ENCODE results near the gene POLR1G. TPM values are rescaled to one million over a fixed set of nuclear protein-coding genes. Genes with fewer than 3 reads are reported as not detected.
A peak's percentile ranks its signal among the peaks of the same experiment; 100 is the strongest.

The POLR1G gene
- total RNA-seq, 2 donors from 2014 or later = 13.2 to 16.0 TPM

DNA sequence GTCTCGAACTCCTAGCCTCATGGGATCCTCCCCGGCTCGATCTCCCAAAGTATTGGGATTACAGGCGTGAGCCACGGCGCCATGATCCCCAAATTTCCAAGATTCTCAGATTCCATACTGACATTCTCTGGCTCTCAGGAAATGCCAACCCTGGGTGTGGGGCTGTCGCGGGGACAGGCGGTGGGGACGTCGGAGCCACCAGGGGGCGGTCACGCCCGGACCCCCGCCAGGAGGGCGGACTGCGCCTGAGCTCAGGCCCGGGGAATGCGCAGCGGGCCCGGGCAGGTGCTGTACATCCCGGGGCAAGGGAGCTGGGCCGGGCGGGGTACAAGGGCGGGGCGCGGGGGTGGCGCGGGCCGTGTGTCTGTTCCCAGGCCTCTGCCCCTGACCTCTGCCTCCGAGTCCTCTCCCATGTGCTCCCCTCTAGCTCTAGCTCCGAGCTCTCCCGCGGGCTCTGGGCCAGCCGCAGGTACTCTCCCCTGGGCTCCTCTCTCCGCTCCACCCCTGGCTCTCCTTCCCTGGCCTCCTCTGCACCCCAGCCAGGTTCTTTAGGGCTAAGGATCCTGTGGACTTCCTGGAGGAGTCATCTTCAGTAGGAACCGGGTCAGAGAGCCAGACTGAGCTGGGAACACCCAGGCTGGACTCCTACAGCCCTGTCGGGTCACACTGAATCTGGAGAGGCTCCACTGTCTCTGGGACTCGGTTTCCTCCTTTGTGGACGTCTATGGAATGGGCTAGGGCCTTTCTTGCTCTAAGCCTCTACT lies 4.0 kb upstream of the POLR1G start:
- H3K36me3 Mint-ChIP-seq (ENCODE audit: low read depth) = peaks cover 3% of the 10 kb centered on the region
- WGBS, 2 experiments (ENCODE audit: insufficient coverage in 1 of 2, insufficient read length in 1 of 2) = 31 to 35% methylated on average over 22 to 40 of the region's 40 CpGs

DNA sequence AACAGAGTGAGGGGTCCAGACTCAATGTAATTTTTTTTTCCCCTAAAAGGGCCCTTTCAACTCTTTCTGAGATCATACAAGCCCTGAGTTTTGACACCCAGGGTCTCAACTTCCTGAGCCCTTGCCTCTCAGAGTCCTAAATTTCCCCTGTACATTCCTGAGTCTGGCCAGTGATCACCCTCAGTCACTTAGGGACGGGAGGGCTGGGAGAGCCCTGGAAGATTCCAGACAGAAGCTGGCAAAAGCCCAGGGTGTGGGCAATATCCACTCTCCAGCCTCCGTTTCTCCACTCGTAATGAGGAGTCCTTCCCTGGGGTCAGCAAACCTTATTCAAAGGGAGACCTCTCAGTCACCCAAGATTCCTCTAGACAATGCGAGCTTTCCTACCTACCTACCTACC lies 3.2 kb upstream of the POLR1G start:
- no peaks in the 10 kb centered on the region for H3K9me3 ChIP-seq (ENCODE audit: control insufficient read depth, low read length)
- no peak overlapping the region for H3K27ac ChIP-seq (ENCODE audit: low read depth, low read length)
- Mint-ChIP-seq H3K4me3 (peak overlapping the region; percentile 86), H3K27ac (peak overlapping the region; percentile 99), H3K9me3 (no peaks in the 10 kb centered on the region), H3K4me1 (peaks cover 25% of the 10 kb centered on the region), H3K27me3 (ENCODE audit: insufficient read depth) (peaks cover 11% of the 10 kb centered on the region), H3K36me3 (ENCODE audit: low read depth) (peaks cover 2% of the 10 kb centered on the region)
- peak overlapping the region; percentile 91 for H3K4me3 ChIP-seq (ENCODE audit: low read length)
- no peak for DNase-seq
- H3K4me1 ChIP-seq (ENCODE audit: control insufficient read depth, insufficient read depth, low read length) = peaks cover 2% of the 10 kb centered on the region
- TF ChIP-seq, protein P1, sequence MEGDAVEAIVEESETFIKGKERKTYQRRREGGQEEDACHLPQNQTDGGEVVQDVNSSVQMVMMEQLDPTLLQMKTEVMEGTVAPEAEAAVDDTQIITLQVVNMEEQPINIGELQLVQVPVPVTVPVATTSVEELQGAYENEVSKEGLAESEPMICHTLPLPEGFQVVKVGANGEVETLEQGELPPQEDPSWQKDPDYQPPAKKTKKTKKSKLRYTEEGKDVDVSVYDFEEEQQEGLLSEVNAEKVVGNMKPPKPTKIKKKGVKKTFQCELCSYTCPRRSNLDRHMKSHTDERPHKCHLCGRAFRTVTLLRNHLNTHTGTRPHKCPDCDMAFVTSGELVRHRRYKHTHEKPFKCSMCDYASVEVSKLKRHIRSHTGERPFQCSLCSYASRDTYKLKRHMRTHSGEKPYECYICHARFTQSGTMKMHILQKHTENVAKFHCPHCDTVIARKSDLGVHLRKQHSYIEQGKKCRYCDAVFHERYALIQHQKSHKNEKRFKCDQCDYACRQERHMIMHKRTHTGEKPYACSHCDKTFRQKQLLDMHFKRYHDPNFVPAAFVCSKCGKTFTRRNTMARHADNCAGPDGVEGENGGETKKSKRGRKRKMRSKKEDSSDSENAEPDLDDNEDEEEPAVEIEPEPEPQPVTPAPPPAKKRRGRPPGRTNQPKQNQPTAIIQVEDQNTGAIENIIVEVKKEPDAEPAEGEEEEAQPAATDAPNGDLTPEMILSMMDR (conservative IDR thresholded peaks at IDR 0.05) = no peak
- WGBS, 2 experiments (ENCODE audit: insufficient coverage in 1 of 2, insufficient read length in 1 of 2) = 66 to 87% methylated on average over 4 of the region's 4 CpGs
- H3K36me3 ChIP-seq (ENCODE audit: control insufficient read depth, insufficient read depth, low read length) = peaks cover 4% of the 10 kb centered on the region
- H3K9ac ChIP-seq (ENCODE audit: extremely low read depth, low read length, poor library complexity, severe bottlenecking) = no peak overlapping the region
- no peaks in the 10 kb centered on the region for H3K27me3 ChIP-seq (ENCODE audit: control insufficient read depth, insufficient read depth, low read length, poor library complexity, severe bottlenecking)

More for the DNA sequence above, 4.0 kb upstream of the POLR1G start:
- no peaks in the 10 kb centered on the region for H3K9me3 Mint-ChIP-seq
- Histone ChIP-seq H3K27me3 (ENCODE audit: control insufficient read depth, insufficient read depth, low read length, poor library complexity, severe bottlenecking) (no peaks in the 10 kb centered on the region), H3K9ac (ENCODE audit: extremely low read depth, low read length, poor library complexity, severe bottlenecking) (peak overlapping the region; percentile 38), H3K4me1 (ENCODE audit: control insufficient read depth, insufficient read depth, low read length) (peaks cover 6% of the 10 kb centered on the region), H3K9me3 (ENCODE audit: control insufficient read depth, low read length) (no peaks in the 10 kb centered on the region), H3K36me3 (ENCODE audit: control insufficient read depth, insufficient read depth, low read length) (peaks cover 9% of the 10 kb centered on the region), H3K4me3 (ENCODE audit: low read length) (peak overlapping the region; percentile 91), H3K27ac (ENCODE audit: low read depth, low read length) (no peak overlapping the region)
- peaks cover 25% of the 10 kb centered on the region for H3K4me1 Mint-ChIP-seq
- peak; percentile 94 for DNase-seq
- TF ChIP-seq, protein P1 (conservative IDR thresholded peaks at IDR 0.05) = peak; percentile 93
- peak overlapping the region; percentile 77 for H3K27ac Mint-ChIP-seq
- H3K27me3 Mint-ChIP-seq (ENCODE audit: insufficient read depth) = peaks cover 19% of the 10 kb centered on the region
- peak overlapping the region; percentile 86 for H3K4me3 Mint-ChIP-seq

- peak overlapping the region; percentile 97 for H3K9ac ChIP-seq (ENCODE audit: extremely low read depth, low read length, poor library complexity, severe bottlenecking)
- Mint-ChIP-seq H3K36me3 (ENCODE audit: low read depth) (peaks cover 7% of the 10 kb centered on the region), H3K4me1 (peaks cover 20% of the 10 kb centered on the region), H3K27ac (peak overlapping the region; percentile 99), H3K9me3 (no peaks in the 10 kb centered on the region), H3K27me3 (ENCODE audit: insufficient read depth) (peaks cover 6% of the 10 kb centered on the region), H3K4me3 (peak overlapping the region; percentile 86)
- 0 to 11% methylated on average over 10 to 25 of the region's 25 CpGs for WGBS, 2 experiments (ENCODE audit: insufficient coverage in 1 of 2, insufficient read length in 1 of 2)
- H3K4me3 ChIP-seq (ENCODE audit: low read length) = peak overlapping the region; percentile 91
- no peaks in the 10 kb centered on the region for H3K9me3 ChIP-seq (ENCODE audit: control insufficient read depth, low read length)
- DNase-seq = peak; percentile 97
- peaks cover 4% of the 10 kb centered on the region for H3K36me3 ChIP-seq (ENCODE audit: control insufficient read depth, insufficient read depth, low read length)
- no peak overlapping the region for H3K27ac ChIP-seq (ENCODE audit: low read depth, low read length)
- TF ChIP-seq, protein P1 (conservative IDR thresholded peaks at IDR 0.05) = peak; percentile 83
- peaks cover 2% of the 10 kb centered on the region for H3K4me1 ChIP-seq (ENCODE audit: control insufficient read depth, insufficient read depth, low read length)
- no peaks in the 10 kb centered on the region for H3K27me3 ChIP-seq (ENCODE audit: control insufficient read depth, insufficient read depth, low read length, poor library complexity, severe bottlenecking)
Observed at GRCh38 chr19:45403781-45404556, 2.5 kb upstream of the POLR1G start.

Data from endodermal cell (in vitro differentiated cells).